Endothelial cell (in vitro differentiated cells): Measurements from ENCODE around the gene TFE3. TPM values are rescaled to one million over a fixed set of nuclear protein-coding genes. Genes with fewer than 3 reads are reported as not detected.

Experiments
- DNase-seq: peaks from one replicate; pipeline ENCODE4 v3.0.0; 2021; ENCODE audit warnings: low spot score
- H3K27ac Mint-ChIP-seq: one replicate; pipeline ENCODE4 v1.8.0; 2021; ENCODE audit warnings: mixed read lengths, inconsistent platforms; ENCODE audit not compliant: unreplicated experiment
- H3K27me3 Mint-ChIP-seq: one replicate; pipeline ENCODE4 v1.8.0; 2021; ENCODE audit warnings: mild to moderate bottlenecking, moderate library complexity, mixed read lengths, inconsistent platforms; ENCODE audit not compliant: unreplicated experiment
- H3K36me3 Mint-ChIP-seq: one replicate; pipeline ENCODE4 v1.8.0; 2021; ENCODE audit warnings: mild to moderate bottlenecking, low read depth, mixed read lengths, inconsistent platforms; ENCODE audit not compliant: unreplicated experiment
- H3K4me1 Mint-ChIP-seq: one replicate; pipeline ENCODE4 v1.8.0; 2021; ENCODE audit warnings: mild to moderate bottlenecking, mixed read lengths, inconsistent platforms; ENCODE audit not compliant: unreplicated experiment
- H3K4me3 Mint-ChIP-seq: one replicate; pipeline ENCODE4 v1.8.0; 2021; ENCODE audit warnings: mild to moderate bottlenecking, mixed read lengths, inconsistent platforms; ENCODE audit not compliant: unreplicated experiment
- H3K9me3 Mint-ChIP-seq: one replicate; pipeline ENCODE4 v1.8.0; 2021; ENCODE audit warnings: mixed read lengths, inconsistent platforms; ENCODE audit not compliant: unreplicated experiment
- CTCF ChIP-seq: fragments of 200-600 bp; sonication (generic); IDR thresholded peaks from one replicate; pipeline ENCODE4 v1.5.0; 2021; ENCODE audit warnings: antibody characterized with exemption; ENCODE audit not compliant: unreplicated experiment
- total RNA-seq: library from RNA; stranded (reverse); fragmentation: NEBNext Ultra II Directional; extraction: Animal tissue kit (Norgen Biotek cat#: 25700); gene quantifications from one replicate; pipeline ENCODE4 v1.2.1, GENCODE V29; 2021; ENCODE audit not compliant: unreplicated experiment

Gene TFE3
- total RNA-seq, 1 donor from 2014 or later: 31.0 TPM

GRCh38 chrX:49071877-49072711 is 28.9 kb upstream of the TFE3 start:
- Mint-ChIP-seq H3K9me3 (no peaks in the 10 kb centered on the region), H3K4me1 (peaks cover 10% of the 10 kb centered on the region), H3K36me3 (no peaks in the 10 kb centered on the region), H3K27ac (no peak overlapping the region), H3K4me3 (peak overlapping the region; percentile 89), H3K27me3 (peaks cover 5% of the 10 kb centered on the region)
- no peak for TF ChIP-seq CTCF
- DNase-seq: peak; percentile 52

GRCh38 chrX:49070988-49071387 is 27.8 kb upstream of the TFE3 start:
- no peak for TF ChIP-seq CTCF
- peaks cover 5% of the 10 kb centered on the region for H3K27me3 Mint-ChIP-seq
- no peaks in the 10 kb centered on the region for H3K9me3 Mint-ChIP-seq
- no peak for DNase-seq
- H3K4me1 Mint-ChIP-seq: peaks cover 10% of the 10 kb centered on the region
- H3K27ac Mint-ChIP-seq: no peak overlapping the region
- no peaks in the 10 kb centered on the region for H3K36me3 Mint-ChIP-seq
- no peak overlapping the region for H3K4me3 Mint-ChIP-seq

- no peak for TF ChIP-seq CTCF
- H3K36me3 Mint-ChIP-seq: no peaks in the 10 kb centered on the region
- H3K27me3 Mint-ChIP-seq: peaks cover 5% of the 10 kb centered on the region
- peaks cover 10% of the 10 kb centered on the region for H3K4me1 Mint-ChIP-seq
- H3K27ac Mint-ChIP-seq: no peak overlapping the region
- DNase-seq: no peak
- no peaks in the 10 kb centered on the region for H3K9me3 Mint-ChIP-seq
- no peak overlapping the region for H3K4me3 Mint-ChIP-seq
Observed at GRCh38 chrX:49069038-49069437, 25.9 kb upstream of the TFE3 start.

DNA sequence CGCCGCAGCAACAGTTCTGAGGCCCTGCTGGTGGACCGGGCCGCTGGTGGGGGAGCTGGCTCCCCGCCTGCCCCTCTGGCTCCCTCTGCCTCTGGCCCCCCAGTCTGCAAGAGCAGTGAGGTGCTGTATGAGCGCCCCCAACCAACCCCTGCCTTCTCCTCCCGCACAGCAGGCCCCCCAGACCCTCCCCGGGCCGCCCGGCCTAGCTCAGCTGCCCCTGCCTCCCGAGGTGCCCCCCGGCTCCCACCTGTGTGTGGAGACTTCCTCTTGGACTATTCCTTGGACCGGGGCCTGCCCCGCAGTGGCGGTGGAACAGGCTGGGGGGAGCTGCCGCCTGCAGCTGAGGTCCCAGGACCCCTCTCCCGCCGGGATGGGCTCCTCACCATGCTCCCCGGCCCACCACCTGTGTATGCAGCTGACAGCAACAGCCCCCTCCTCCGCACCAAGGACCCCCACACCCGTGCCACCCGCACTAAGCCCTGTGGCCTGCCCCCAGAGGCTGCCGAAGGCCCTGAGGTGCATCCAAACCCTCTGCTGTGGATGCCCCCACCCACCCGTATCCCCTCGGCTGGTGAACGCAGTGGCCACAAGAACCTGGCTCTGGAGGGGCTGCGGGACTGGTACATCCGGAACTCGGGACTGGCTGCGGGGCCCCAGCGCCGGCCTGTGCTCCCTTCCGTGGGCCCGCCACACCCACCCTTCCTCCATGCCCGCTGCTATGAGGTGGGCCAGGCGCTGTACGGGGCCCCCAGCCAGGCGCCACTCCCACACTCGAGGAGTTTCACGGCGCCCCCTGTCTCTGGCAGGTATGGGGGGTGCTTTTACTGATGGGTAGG is 24.3 kb upstream of the TFE3 start:
- peaks cover 3% of the 10 kb centered on the region for H3K4me1 Mint-ChIP-seq
- H3K36me3 Mint-ChIP-seq: no peaks in the 10 kb centered on the region
- DNase-seq: no peak
- no peak for TF ChIP-seq CTCF
- H3K27me3 Mint-ChIP-seq: peaks cover 3% of the 10 kb centered on the region
- H3K4me3 Mint-ChIP-seq: no peak overlapping the region
- H3K9me3 Mint-ChIP-seq: no peaks in the 10 kb centered on the region
- no peak overlapping the region for H3K27ac Mint-ChIP-seq
